H9 (cell line): ENCODE data around the gene POP4. TPM values are rescaled to one million over a fixed set of nuclear protein-coding genes. Genes with fewer than 3 reads are reported as not detected.
A peak's percentile ranks its signal among the peaks of the same experiment; 100 is the strongest.

Source experiments
- DNase-seq: peaks from one replicate; pipeline ENCODE4 v3.0.0-alpha.2; 2017
- H2AFZ ChIP-seq: one replicate; pipeline ENCODE4 v1.6.1; 2013; ENCODE audit warnings: mild to moderate bottlenecking, low read length, control low read depth, moderate library complexity
- H2AK5ac ChIP-seq: 2 replicates; pipeline ENCODE4 v1.6.1; 2013; ENCODE audit warnings: low read length, control low read depth, mixed read lengths; ENCODE audit not compliant: insufficient read length
- H2BK120ac ChIP-seq: one replicate; pipeline ENCODE4 v1.6.1; 2013; ENCODE audit warnings: low read depth, mild to moderate bottlenecking, low read length, control low read depth, inconsistent platforms; ENCODE audit not compliant: poor library complexity, severe bottlenecking
- H2BK12ac ChIP-seq: 2 replicates; pipeline ENCODE4 v1.6.1; 2013; ENCODE audit warnings: low read length, control low read depth, mixed read lengths, low read depth; ENCODE audit not compliant: insufficient read length
- H2BK15ac ChIP-seq: 2 replicates; pipeline ENCODE4 v1.6.1; 2013; ENCODE audit warnings: low read depth, low read length, control low read depth
- H2BK20ac ChIP-seq: one replicate; pipeline ENCODE4 v1.6.1; 2013; ENCODE audit warnings: low read depth, mild to moderate bottlenecking, low read length, control low read depth, inconsistent platforms; ENCODE audit not compliant: poor library complexity, severe bottlenecking
- H2BK5ac ChIP-seq: 2 replicates; pipeline ENCODE4 v1.6.1; 2013; ENCODE audit warnings: low read length, control low read depth, mixed read lengths; ENCODE audit not compliant: insufficient read length
- H3K14ac ChIP-seq: 2 replicates; pipeline ENCODE4 v1.6.1; 2013; ENCODE audit warnings: low read length, control low read depth; ENCODE audit not compliant: insufficient read depth
- H3K18ac ChIP-seq: 2 replicates; pipeline ENCODE4 v1.6.1; 2013; ENCODE audit warnings: low read depth, mild to moderate bottlenecking, mixed read lengths, low read length, control low read depth; ENCODE audit not compliant: insufficient read length
- H3K23ac ChIP-seq: 2 replicates; pipeline ENCODE4 v1.6.1; 2013; ENCODE audit warnings: low read length, control low read depth, mixed read lengths, low read depth; ENCODE audit not compliant: insufficient read length
- H3K23me2 ChIP-seq: 2 replicates; pipeline ENCODE4 v1.6.1; 2013; ENCODE audit warnings: low read depth, mild to moderate bottlenecking, mixed read lengths, low read length, control low read depth; ENCODE audit not compliant: insufficient read length, poor library complexity, severe bottlenecking
- H3K27ac ChIP-seq: 2 replicates; pipeline ENCODE4 v1.5.1; 2013; ENCODE audit warnings: low read length, control low read depth, mixed read lengths, low read depth; ENCODE audit not compliant: insufficient read length
- H3K27me3 ChIP-seq: 2 replicates; pipeline ENCODE4 v1.6.1; 2013; ENCODE audit warnings: low read length, control low read depth, inconsistent platforms; ENCODE audit not compliant: insufficient read depth
- H3K4ac ChIP-seq: 2 replicates; pipeline ENCODE4 v1.6.1; 2013; ENCODE audit warnings: low read depth, mild to moderate bottlenecking, control low read depth, inconsistent platforms, low read length, moderate library complexity
- H3K4me1 ChIP-seq: 2 replicates; pipeline ENCODE4 v1.6.1; 2013; ENCODE audit warnings: low read length, control low read depth, inconsistent platforms; ENCODE audit not compliant: insufficient read depth
- H3K4me2 ChIP-seq: 2 replicates; pipeline ENCODE4 v1.6.1; 2013; ENCODE audit warnings: low read length, control low read depth, mixed read lengths; ENCODE audit not compliant: insufficient read length, insufficient read depth
- H3K56ac ChIP-seq: 2 replicates; pipeline ENCODE4 v1.6.1; 2013; ENCODE audit warnings: low read depth, mild to moderate bottlenecking, mixed read lengths, low read length, control low read depth; ENCODE audit not compliant: insufficient read length
- H3K79me1 ChIP-seq: 2 replicates; pipeline ENCODE4 v1.6.1; 2013; ENCODE audit warnings: low read depth, mild to moderate bottlenecking, moderate library complexity, low read length, control low read depth, inconsistent platforms; ENCODE audit not compliant: insufficient read depth, poor library complexity, severe bottlenecking
- H3K79me2 ChIP-seq: 2 replicates; pipeline ENCODE4 v1.6.1; 2013; ENCODE audit warnings: low read length, control low read depth, inconsistent platforms; ENCODE audit not compliant: insufficient read depth
- H3K9ac ChIP-seq: 2 replicates; pipeline ENCODE4 v1.6.1; 2013; ENCODE audit warnings: low read length, control low read depth, mixed read lengths; ENCODE audit not compliant: insufficient read length; ENCODE audit errors: extremely low read depth
- H3K9me3 ChIP-seq: one replicate; pipeline ENCODE4 v1.6.1; 2013; ENCODE audit warnings: low read depth, low read length, inconsistent platforms; ENCODE audit not compliant: control insufficient read depth
- H3T11ph ChIP-seq: one replicate; pipeline ENCODE4 v1.6.1; 2013; ENCODE audit warnings: mild to moderate bottlenecking, low read length, control low read depth, inconsistent platforms
- H4K20me1 ChIP-seq: one replicate; pipeline ENCODE4 v1.6.1; 2013; ENCODE audit not compliant: control insufficient read depth, insufficient read length, insufficient read depth
- H4K5ac ChIP-seq: 2 replicates; pipeline ENCODE4 v1.6.1; 2013; ENCODE audit warnings: low read depth, mild to moderate bottlenecking, mixed read lengths, low read length, control low read depth; ENCODE audit not compliant: insufficient read length
- H4K8ac ChIP-seq: replicated peaks from 2 replicates; pipeline ENCODE4 v1.6.1; 2013; ENCODE audit warnings: low read length, control low read depth, mixed read lengths, low read depth; ENCODE audit not compliant: insufficient read length
- H4K91ac ChIP-seq: 2 replicates; pipeline ENCODE4 v1.6.1; 2013; ENCODE audit warnings: low read depth, mild to moderate bottlenecking, moderate library complexity, mixed read lengths, low read length, control low read depth; ENCODE audit not compliant: insufficient read length
- H3K27ac Mint-ChIP-seq, 3 experiments: 2 replicates in 2 of 3; 3 replicates in 1 of 3; pipeline ENCODE4 v1.8.0; 2020 to 2021; ENCODE audit warnings: mixed read lengths in 3 of 3, mild to moderate bottlenecking in 1 of 3, moderate library complexity in 1 of 3
- H3K27me3 Mint-ChIP-seq: 2 replicates; pipeline ENCODE4 v1.8.0; 2021; ENCODE audit warnings: low read depth, mild to moderate bottlenecking, moderate library complexity, mixed read lengths
- H3K36me3 Mint-ChIP-seq, 3 experiments: 2 replicates in 2 of 3; 3 replicates in 1 of 3; pipeline ENCODE4 v1.8.0; 2020 to 2021; ENCODE audit warnings: low read depth in 3 of 3, mixed read lengths in 3 of 3; ENCODE audit not compliant: insufficient read depth in 1 of 3
- H3K4me1 Mint-ChIP-seq, 2 experiments: 2 replicates each; pipeline ENCODE4 v1.8.0; 2020; ENCODE audit warnings: mixed read lengths in 2 of 2
- H3K4me3 Mint-ChIP-seq, 2 experiments: 2 replicates in 1 of 2; 3 replicates in 1 of 2; pipeline ENCODE4 v1.8.0; 2020 to 2021; ENCODE audit warnings: mild to moderate bottlenecking in 2 of 2, mixed read lengths in 2 of 2, moderate library complexity in 1 of 2
- H3K9me3 Mint-ChIP-seq, 2 experiments: 2 replicates in 1 of 2; 3 replicates in 1 of 2; pipeline ENCODE4 v1.8.0; 2020; ENCODE audit warnings: mild to moderate bottlenecking in 2 of 2, mixed read lengths in 2 of 2, moderate library complexity in 1 of 2
- WGBS: extraction: QIAGEN DNeasy Blood & Tissue Kit; methylation state at CpG from one replicate; pipeline ENCODE4 v1.1.7; 2013; ENCODE audit warnings: missing lambda C conversion rate, low lambda C conversion rate, mixed read lengths; ENCODE audit not compliant: insufficient read length; ENCODE audit errors: extremely low coverage; 5-methylcytosine and 5-hydroxymethylcytosine counted together
- total RNA-seq: library from RNA; stranded (reverse); gene quantifications from 2 replicates; pipeline ENCODE4 v1.2.1, GENCODE V29; 2021
- TF ChIP-seq, protein P1 (sequence below): fragments of 200-600 bp; sonication (generic); conservative IDR thresholded peaks from 3 replicates; pipeline ENCODE4 v1.8.0; 2021; ENCODE audit warnings: antibody characterized with exemption, mild to moderate bottlenecking

The POP4 gene
- total RNA-seq, 1 experiment from 2014 or later: 51.4 TPM

DNA sequence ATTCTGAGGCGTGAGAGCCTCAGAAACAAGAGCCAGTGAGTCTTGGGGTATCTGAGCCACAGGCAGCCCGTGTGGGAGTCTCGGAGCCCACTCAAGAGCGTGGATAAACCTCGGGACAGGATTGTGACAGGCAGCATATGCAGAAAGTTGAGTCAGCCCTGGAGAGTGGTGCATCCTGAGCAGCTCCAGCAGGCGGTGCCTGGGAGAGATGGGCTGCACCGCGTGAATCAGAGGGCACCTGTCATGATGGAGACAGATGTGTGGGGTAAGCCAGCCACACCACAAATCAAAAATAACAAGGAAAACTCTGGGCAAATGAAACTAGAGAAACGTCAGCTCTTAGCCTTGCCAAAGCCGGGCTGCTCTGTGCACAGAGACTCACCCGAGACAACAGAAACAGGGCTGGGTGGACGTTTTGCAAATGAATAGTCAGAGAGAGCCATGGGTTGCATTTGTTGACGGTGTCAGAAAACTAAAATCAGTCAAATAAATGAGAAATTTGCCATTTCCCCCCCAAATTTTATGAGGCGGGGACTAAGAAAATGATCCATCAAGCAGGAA lies 30.0 kb upstream of the POP4 start:
- H3K27me3 Mint-ChIP-seq: peaks cover 81% of the 10 kb centered on the region
- H3K27me3 ChIP-seq: no peaks in the 10 kb centered on the region
- H3K4me1 ChIP-seq: no peaks in the 10 kb centered on the region
- H3K56ac ChIP-seq: no peak overlapping the region
- no peak overlapping the region for H3K4ac ChIP-seq
- no peak overlapping the region for H2BK120ac ChIP-seq
- no peak overlapping the region for H2BK15ac ChIP-seq
- no peak overlapping the region for H3K18ac ChIP-seq
- H3T11ph ChIP-seq: no peak overlapping the region
- no peak overlapping the region for H3K9ac ChIP-seq
- H3K9me3 ChIP-seq: no peaks in the 10 kb centered on the region
- H3K79me2 ChIP-seq: no peaks in the 10 kb centered on the region
- peaks cover 19% of the 10 kb centered on the region in 2 experiments for H3K4me1 Mint-ChIP-seq
- H3K79me1 ChIP-seq: no peaks in the 10 kb centered on the region
- no peak overlapping the region for H2BK20ac ChIP-seq
- no peak overlapping the region for H2AK5ac ChIP-seq
- TF ChIP-seq, protein P1, sequence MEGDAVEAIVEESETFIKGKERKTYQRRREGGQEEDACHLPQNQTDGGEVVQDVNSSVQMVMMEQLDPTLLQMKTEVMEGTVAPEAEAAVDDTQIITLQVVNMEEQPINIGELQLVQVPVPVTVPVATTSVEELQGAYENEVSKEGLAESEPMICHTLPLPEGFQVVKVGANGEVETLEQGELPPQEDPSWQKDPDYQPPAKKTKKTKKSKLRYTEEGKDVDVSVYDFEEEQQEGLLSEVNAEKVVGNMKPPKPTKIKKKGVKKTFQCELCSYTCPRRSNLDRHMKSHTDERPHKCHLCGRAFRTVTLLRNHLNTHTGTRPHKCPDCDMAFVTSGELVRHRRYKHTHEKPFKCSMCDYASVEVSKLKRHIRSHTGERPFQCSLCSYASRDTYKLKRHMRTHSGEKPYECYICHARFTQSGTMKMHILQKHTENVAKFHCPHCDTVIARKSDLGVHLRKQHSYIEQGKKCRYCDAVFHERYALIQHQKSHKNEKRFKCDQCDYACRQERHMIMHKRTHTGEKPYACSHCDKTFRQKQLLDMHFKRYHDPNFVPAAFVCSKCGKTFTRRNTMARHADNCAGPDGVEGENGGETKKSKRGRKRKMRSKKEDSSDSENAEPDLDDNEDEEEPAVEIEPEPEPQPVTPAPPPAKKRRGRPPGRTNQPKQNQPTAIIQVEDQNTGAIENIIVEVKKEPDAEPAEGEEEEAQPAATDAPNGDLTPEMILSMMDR: no peak
- no peak overlapping the region for H3K27ac Mint-ChIP-seq
- no peak overlapping the region for H3K4me2 ChIP-seq
- H3K23ac ChIP-seq: no peak overlapping the region
- no peak overlapping the region for H3K4me3 Mint-ChIP-seq
- no peaks in the 10 kb centered on the region; a peak in 1 of 7 replicates for H3K36me3 Mint-ChIP-seq
- H2AFZ ChIP-seq: no peak overlapping the region
- no peak overlapping the region for H3K27ac ChIP-seq
- no peaks in the 10 kb centered on the region for H3K23me2 ChIP-seq
- H3K9me3 Mint-ChIP-seq: no peaks in the 10 kb centered on the region; a peak in 1 of 5 replicates
- no peaks in the 10 kb centered on the region for H4K20me1 ChIP-seq
- peak; percentile 28 for DNase-seq
- no peak overlapping the region for H4K8ac ChIP-seq
- no peak overlapping the region for H3K14ac ChIP-seq
- WGBS: no CpG with 5 or more reads among the region's 14 CpGs
- no peak overlapping the region for H2BK12ac ChIP-seq
- H2BK5ac ChIP-seq: no peak overlapping the region
- H4K5ac ChIP-seq: no peak overlapping the region
- H4K91ac ChIP-seq: no peak overlapping the region
